GM18502 (cell line): Measurements from ENCODE around the gene PRAF2.
A peak's percentile ranks its signal among the peaks of the same experiment; 100 is the strongest.

Experiments used
- ATAC-seq: cut with Tn5 transposase; IDR thresholded peaks from one replicate; pipeline ENCODE4 v1.9.1; 2021; ENCODE audit warnings: mild to moderate bottlenecking; ENCODE audit not compliant: unreplicated experiment, poor library complexity

The PRAF2 gene, protein sequence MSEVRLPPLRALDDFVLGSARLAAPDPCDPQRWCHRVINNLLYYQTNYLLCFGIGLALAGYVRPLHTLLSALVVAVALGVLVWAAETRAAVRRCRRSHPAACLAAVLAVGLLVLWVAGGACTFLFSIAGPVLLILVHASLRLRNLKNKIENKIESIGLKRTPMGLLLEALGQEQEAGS

DNA sequence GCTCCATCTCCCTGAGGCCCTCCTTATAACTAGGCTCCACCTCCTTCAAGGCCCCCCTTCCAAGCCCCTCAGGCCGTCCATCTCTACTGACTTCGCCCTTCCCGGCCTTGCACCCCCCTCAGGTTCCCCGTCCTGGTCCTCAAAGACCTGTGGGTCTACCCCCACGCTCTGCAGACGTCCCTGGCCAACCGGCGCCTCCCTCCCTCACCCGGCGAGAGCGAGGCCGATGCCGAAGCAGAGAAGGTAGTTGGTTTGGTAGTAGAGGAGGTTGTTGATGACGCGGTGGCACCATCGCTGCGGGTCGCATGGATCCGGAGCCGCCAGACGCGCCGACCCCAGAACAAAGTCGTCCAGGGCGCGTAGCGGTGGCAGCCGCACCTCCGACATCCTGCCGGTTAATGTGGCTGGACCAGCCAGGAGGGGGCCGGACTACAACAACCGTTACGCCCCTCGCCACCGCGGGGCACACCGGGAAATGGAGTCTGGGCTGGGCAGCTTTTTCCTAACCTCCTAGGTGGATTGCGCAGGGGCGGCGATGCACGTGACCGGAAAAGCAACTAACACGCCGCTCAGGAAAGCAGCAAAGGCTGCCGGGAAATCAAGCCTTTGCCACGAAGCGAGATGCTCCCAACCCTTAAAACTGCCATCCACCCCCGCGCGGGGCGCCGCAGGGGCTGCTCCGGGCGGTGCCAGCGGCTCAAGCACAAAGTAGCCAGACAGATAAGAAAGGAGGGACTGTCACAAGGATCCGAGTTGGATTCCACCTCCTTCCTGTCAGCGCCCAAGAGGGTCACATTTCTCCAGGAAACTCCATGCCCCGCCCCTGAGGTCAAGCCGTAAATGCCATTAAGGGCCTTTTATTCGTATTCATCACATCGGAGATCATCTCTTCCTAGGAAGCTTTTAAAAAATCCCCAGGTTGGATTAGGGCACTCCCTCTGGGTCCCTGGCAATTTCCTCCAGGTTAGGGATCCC is at the start of gene PRAF2:
TSS of gene PRAF2 (minus strand) at position 402 of the 975 bp plus-strand sequence. CDS start at position 387, 15 bp downstream.
- peak; percentile 93 for ATAC-seq

DNA sequence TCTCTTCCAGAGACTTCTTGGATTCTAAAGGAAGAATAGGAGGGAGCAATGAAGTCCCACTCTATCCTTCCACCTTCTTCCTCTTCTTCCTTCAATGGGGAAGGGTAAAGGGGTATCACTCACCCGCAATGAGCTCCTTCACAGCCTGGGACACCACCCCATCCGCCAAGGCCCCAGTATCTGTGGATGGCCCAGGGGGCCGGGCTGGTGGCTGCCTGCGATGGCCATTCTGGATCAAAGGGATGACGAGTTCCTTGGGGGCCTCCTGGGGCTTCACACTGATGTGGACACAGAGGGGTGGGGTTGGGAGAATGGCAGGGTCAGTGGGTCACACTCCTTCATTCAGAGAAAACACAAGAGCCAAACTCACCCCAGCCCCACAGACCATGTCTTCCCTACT is 48.7 kb upstream of the PRAF2 start:
- ATAC-seq: no peak

DNA sequence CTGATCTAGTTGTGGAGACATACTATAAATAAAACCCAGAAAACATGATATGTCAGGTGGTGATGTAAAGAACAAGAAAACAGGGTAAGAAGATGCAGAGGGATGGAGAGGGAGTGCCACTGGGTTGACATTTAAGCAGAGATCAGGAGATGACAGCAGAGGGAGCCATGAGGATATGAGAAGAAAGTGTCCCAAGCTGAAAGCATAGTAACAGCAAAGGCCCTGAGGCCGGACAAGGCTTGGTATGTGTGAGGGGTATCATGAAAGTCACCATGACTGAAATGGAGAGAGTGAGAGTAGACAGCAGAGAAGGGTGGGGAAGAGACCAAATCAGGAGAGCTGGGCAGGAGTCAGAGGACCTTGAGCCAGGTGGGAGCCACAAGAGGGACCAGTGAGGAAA is 46.3 kb upstream of the PRAF2 start:
- no peak for ATAC-seq

DNA sequence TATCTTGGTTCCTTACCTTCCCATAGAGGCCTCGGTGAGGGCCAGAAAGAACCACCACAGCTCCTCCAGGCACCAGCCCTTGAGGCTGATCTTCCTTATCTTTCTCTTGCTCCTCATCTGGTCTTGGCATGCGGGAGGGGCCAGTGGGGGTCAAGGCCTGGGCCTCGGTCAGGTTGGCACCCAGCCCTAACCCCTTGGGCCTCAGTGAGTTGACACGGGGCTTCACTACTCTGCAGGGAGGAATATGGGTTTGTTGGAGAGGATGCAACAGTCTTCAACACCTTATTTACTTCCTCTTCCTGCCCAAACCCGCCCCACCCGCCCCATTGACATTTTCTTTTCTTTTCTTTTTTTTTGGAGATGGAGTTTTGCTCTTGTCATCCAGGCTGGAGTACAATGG is 43.8 kb upstream of the PRAF2 start:
- no peak for ATAC-seq

DNA sequence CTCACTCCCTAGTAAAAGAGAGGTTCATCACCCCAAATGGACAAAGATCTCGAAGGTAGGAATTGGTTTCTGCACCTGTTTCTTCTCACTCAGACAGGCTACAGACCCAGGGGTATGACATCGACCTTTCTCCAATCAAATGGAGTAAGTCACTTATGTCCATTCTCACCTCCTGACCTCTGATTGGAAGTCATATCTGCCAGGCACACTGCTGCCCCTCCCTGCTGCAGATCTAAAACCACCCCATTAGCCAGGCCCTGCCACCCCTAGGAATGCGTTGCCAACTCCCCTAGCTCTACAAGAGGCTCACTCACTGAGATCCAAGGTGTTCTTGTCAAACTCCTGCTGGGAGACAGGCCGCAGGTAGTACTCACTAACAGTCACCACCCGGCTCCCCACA is 42.9 kb upstream of the PRAF2 start:
- no peak for ATAC-seq

DNA sequence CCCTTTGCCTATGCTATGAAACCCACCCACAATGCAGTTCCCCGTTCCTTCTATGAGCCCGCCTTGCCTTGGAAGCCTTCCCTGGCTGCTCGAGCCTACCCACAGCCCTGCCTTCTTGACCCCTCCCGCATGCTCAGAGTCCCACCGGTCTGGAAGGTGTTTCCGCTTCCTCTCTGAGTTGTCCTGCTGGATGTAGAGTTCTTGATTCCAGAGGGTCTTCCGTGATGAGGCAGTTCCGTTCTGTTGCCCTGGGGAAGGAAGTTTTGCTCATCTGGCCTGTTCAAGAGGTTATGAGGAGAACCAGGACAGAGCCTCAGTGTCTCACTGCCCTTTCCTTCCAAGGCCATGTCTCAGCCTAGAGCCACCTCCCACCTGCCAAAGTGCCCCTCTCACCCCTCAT is 42.3 kb upstream of the PRAF2 start:
- no peak for ATAC-seq

DNA sequence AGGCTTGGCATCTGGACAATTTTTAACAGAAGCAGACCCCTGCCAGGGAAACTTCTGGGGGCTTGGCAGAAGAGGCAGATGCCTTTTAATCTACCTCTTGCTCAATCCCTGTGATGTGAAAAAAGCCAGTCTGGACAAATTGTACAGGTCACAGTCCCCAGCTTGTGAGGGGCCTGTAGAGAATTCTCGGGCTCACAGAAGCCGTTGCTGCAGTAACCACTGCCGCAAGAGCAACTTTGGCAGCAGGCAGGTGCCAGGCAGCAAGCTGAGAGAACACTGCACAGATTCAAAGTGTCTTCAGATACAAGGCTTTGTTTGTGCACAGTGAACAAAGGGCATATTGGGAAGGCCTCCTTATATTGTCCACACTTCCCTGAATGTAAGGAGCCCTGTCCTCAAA is 38.0 kb upstream of the PRAF2 start:
- no peak for ATAC-seq

DNA sequence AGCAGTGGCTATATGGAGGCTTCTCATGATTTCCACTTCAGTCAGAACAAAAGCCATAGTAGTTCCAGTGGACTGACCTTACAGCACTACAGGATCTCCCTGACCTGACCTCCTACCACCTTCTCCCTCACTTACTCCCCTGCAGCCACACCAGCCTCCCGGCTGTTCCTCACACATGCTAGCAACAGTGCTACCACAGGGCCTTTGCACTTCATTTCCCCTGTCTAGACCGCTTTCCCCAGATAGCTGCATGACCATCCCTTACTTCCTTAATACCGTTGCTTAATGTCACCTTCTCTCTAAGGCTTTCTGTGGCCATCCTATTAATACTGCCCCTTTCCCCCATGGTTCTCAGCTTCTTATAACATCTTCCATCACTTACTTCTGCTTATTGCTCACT is 36.6 kb upstream of the PRAF2 start:
- ATAC-seq: no peak

DNA sequence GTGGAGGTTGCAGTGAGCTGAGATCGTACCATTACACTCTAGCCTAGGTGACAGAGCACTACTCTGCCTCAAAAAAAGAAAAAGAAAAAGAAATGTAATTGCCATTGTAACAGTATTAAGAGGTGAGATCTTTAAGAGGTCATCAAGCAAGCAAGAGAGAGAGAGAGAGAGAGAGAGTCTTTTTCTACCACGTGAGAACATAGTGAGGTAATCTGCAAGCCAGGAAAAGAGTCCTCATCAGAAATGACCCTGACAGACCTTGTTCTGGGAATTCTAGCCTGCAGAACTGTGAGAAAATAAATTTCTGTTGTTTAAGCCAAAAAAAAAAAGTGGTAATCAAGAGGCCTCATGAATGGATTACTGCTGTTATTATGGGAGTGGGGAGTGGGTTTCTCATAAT is 34.8 kb upstream of the PRAF2 start:
- ATAC-seq: no peak

DNA sequence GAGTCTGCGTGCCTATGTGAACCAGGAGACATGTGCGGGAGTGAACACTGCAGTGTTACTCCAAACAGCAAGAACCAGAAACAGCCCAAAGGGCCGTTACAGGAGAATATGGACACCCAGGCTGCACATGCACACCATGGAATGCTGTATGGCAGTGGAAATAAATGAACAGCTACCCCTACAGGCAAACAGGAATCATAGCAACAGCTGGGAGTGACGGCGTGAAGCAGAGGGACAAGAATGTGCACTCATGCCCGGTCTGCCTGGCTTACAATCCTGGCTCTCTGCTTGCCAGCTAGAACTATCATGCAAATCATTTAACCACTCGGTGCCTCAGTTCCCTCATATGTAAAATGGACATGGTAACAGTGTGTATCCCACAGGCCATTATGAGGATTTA is 33.1 kb upstream of the PRAF2 start:
- ATAC-seq: no peak

DNA sequence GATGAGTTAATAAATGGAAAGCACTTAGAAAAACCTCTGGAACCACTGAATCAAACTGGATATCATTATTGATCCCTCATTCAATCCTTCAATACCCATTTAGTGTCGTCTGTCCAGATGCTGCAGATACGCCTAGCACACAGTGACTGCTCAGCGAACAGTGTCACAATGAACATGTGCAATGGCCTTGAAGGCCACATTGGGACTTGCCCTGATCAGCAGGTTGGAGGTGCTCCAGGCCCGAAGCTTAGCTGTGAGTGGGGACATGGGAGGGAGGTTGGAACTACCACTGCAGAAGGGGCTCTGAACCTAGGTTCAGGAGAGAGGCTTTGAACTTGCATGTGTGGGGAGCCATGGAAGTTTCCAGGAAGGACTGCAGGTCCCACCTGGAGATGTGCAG is 32.5 kb upstream of the PRAF2 start:
- ATAC-seq: no peak

DNA sequence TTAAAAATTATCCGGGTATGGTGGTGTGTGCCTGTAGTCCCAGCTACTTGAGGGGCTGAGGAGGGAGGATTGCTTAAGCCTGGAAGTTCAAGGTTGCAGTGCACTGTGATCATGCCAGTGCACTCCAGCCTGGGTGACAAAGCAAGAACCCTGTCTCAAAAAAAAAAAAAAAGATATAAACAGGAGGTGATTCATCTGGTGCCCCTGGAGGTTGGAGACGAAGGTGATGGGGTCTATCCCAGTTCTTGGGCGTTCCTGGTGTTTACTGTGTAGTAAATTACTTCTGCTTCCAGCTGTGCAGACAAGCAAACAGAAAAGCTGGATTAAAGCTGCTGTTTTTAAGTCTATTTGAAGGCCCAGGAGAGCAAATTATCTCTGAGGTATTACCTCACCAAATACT is 29.8 kb upstream of the PRAF2 start:
- no peak for ATAC-seq

DNA sequence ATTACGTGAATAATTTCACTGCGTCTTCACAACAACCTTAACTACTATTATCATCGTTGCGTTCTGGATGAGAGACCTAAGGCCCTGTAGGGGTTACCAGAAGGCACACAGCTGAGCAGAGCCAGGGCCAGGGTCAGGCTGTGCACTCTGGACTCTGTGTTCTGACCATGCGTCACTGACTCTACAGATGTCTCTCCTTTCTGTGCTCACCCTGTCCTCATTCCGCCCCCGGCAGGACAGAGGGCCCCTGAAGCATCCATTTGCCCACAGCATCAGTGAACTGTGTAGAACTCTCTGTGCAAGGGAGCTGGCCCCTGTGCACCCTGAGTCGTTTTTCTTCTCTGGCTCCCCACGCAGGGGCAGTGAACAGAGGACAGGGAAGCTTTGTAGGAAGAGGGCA is 28.4 kb upstream of the PRAF2 start:
- no peak for ATAC-seq

DNA sequence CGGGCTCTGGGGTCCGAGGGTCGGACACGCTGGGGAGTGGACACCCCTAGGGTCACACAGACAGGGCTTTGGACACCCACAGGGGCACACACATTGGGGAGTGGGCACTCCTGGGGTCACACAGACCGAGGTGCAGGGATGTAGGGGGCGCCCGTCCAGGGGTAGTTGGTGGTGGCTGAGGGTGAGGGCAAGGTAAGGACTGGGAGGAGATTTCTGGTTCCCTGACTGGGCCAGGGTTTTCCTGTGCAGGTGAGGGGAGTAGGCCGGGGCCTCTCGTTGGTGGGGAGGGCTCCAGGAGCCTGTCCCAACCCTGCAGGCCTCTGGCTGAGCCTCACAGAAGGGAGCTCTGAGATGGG is 27.8 kb upstream of the PRAF2 start:
- ATAC-seq: peak; percentile 7

DNA sequence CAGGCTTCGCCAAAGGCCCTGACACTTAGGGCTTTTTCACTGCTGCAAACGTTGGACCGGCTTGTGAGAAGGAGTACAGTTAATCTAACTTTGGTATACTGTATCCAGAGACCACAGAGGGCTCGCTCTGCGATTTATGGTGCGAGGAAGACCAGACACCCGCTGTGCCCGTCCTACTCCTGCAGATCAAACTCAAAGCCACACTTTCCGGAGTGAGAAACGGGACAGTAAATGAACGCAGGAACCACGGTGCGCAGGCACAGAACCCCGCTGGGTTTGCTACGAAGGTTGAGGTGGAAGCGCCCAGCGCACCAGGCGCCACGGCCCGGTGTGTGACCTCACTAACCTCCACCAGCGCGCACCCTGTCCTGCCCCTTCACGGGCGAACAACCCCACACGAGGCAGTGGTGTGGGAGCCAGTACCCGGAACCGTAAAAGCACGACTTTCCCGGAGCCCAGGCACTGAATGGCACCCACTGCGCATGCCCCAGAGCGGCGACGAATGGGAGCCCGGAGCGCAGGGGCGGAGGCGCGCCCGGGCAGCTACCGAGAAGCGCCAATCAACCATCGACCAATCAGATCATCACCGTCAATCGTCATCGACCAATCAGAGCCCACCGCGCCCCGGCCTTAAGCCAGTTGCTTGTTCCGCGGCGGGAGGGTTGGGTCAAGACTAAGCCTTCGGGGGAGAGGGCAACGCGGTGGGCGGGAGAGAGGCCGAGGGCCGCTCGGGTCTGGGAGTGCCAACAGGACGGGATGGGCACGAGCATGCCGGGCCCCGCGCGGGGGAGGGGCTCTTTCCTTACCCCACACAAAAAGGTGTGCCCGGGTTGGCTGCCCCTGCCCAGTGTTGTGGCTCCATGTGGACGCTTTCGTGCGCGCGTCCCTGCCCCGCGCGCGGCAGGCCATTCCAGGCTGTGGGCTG is 27.2 kb upstream of the PRAF2 start:
- ATAC-seq: peak; percentile 94

DNA sequence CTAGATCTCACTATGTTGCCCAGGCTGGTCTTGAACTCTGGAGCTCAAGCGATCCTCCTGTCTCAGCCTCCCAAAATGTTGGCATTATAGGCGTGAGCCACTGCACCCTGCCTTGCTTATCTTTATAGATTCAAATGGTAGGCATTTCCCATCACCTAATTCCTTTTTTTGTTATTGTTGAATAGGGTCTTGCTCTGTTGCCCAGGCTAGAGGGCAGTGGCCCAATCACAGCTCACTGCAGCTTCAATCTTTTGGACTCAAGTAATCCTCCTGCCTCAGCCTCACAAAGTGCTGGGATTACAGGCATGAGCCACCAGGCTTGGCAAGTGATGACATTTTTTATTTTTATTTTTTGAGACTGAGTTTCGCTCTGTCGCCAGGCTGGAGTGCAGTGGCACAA is 22.6 kb upstream of the PRAF2 start:
- ATAC-seq: no peak

DNA sequence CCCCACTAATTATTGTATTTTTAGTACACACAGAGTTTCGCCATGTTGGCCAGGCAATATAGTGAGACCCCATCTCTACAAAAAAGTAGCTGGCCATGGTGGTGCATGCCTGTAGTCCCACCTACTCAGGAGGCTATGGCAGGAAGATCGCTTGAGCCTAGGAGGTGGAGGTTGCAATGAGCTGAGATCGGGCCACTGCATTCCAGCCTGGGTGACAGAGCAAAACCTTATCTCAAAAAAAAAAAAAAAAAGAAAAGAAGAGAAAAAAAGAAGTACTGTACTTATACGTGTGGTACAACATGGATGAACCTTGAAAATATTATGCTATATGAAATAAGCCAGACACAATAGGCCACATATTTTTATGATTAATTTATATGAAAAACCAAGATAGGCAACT is 15.8 kb upstream of the PRAF2 start:
- no peak for ATAC-seq

DNA sequence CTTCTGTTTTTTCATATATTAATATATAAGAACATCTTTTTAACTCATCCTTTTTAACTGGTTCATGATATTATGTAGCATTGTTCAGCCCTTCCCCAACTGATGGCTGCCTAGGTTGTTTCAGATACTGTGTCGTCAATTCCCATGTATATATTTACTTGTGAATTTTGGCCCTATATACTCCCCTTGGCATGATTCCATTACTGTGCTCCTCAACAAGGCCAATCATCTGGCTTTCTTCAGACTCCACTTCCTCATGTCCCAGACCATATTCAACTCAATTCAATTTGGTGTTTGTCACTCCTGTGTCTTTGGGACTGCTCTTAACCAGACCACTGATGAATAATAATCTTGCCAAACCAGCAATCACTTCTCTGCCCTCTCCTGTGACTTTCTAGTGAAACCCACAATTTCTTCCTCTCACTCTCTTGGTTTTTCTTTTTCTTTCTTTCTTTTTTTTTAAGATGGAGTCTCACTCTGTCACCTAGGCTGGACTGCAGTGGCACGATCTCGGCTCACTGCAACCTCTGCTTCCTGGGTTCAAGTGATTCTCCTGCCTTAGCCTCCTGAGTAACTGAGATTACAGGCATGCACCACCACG is 8.6 kb upstream of the PRAF2 start:
- no peak for ATAC-seq

DNA sequence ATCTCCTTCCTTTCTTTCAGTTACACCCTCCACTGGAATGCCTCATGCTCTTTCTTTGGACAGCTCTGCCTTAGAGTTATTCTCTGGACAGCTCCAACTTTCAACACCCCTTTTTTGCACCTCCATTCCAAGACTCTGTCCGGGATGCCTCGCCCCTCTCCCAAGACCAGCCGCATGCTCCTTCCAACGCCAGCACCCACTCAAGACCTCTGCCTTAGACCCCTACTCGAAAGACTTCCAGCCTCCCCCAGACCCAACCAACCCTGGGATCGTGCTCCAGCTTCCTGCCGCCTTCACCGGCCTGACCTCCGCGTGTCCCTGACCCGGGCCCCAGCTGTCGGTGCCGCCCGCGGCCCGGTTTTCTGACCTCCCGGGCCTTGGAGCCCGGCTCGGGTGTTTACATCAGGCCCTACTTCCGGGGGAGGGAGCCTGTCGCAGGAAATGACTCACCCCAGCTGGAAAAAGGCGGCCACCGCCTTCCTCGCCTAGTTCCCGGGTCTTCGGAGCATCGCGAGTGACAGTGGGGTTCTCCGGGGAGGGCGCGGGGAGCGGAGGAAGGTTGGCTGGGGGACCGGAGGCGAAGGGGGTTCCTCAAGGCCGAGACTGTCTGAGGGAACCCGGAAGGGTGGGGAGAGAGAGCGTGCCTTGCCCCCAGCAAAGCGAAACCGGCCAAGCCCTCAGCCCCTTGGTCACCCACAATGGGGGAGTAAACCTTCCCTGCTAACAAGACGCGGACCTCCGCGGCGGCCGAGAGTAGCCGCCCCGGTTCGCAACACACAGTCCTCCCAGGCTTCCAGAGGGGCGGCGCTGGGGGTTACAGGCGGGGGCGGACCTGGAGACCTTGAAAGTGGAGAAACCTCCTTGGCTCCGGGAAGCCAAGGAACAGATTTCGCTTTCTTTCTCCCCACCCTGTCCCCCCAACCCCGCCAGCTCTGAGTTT is 6.0 kb upstream of the PRAF2 start, which contains the start of gene WDR45:
TSS of gene WDR45 (minus strand) at position 399 of the 940 bp plus-strand sequence. CDS start 1,792 bp downstream, outside the sequence.
- peak; percentile 79 for ATAC-seq
